ENCODE measurements around the gene SPTBN5.

GRCh38 chr15:41891226-41891625 is 2.6 kb downstream of the SPTBN5 start:
- no peak for TF ChIP-seq CTCF (conservative IDR thresholded peaks at IDR 0.05; ENCODE audit: low read depth, low read length)
- no peak for TF ChIP-seq EZH2 (IDR thresholded peaks at IDR 0.05; ENCODE audit: borderline replicate concordance, low read depth, low read length, poor library complexity, severe bottlenecking)

Data from A673 (cell line).